ENCODE measurements around the gene CNTN5.

The CNTN5 gene

DNA sequence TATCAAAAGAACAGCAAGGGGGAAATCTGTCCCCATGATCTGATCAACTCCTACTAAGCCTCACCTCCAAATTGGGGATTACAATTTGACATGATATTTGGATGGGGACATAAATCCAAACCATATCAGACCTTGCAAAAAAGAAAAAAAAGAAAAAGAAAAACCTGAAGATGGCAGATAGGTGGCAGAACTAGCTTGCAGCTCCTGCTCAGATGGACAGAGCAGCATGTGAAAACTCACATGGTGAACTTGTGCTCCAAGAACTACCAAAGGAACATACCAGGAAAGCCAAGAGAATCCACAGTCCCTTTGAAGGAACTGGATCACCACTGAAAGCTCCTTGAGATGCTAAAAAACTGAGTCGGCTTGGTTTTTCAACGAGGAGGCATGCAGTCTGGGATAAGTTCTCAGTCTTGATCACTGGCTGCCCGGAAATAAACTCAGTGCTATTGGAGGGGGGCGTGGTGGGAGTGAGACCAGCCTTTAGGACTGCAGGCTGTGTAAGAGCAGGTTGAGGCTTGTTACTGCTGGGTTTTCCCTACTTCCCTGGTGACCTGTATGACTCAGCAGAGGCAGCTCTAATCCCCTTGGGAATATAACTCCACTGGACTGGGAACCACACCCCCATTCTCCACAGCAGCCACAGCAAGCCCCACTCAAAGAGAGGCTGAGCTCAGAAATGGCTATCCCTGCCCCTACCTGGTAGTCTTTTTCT lies 1308.0 kb downstream of the CNTN5 start:
- in situ Hi-C loops (cut with HindIII; ENCODE audit: low pct_ligation_motif_present, low sequenced_read_pairs): no loop called here
- H3K27ac ChIP-seq: no peak overlapping the region
- DNase-seq: no peak
- TF ChIP-seq, protein P1, sequence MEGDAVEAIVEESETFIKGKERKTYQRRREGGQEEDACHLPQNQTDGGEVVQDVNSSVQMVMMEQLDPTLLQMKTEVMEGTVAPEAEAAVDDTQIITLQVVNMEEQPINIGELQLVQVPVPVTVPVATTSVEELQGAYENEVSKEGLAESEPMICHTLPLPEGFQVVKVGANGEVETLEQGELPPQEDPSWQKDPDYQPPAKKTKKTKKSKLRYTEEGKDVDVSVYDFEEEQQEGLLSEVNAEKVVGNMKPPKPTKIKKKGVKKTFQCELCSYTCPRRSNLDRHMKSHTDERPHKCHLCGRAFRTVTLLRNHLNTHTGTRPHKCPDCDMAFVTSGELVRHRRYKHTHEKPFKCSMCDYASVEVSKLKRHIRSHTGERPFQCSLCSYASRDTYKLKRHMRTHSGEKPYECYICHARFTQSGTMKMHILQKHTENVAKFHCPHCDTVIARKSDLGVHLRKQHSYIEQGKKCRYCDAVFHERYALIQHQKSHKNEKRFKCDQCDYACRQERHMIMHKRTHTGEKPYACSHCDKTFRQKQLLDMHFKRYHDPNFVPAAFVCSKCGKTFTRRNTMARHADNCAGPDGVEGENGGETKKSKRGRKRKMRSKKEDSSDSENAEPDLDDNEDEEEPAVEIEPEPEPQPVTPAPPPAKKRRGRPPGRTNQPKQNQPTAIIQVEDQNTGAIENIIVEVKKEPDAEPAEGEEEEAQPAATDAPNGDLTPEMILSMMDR (IDR thresholded peaks at IDR 0.05; ENCODE audit: low read depth, low read length, missing control alignments): no peak
- H3K27me3 ChIP-seq (replicated peaks): no peaks in the 10 kb centered on the region
- H3K36me3 ChIP-seq (replicated peaks): no peaks in the 10 kb centered on the region
- no peak overlapping the region for H3K4me3 ChIP-seq (ENCODE audit: low read depth, low read length)

- H3K36me3 ChIP-seq (replicated peaks): no peaks in the 10 kb centered on the region
- TF ChIP-seq, protein P1 (IDR thresholded peaks at IDR 0.05; ENCODE audit: low read depth, low read length, missing control alignments): no peak
- in situ Hi-C loops (cut with HindIII; ENCODE audit: low pct_ligation_motif_present, low sequenced_read_pairs): no loop called here
- H3K4me3 ChIP-seq (ENCODE audit: low read depth, low read length): no peak overlapping the region
- no peak overlapping the region for H3K27ac ChIP-seq
- DNase-seq: no peak
- no peaks in the 10 kb centered on the region for H3K27me3 ChIP-seq (replicated peaks)
Measured at GRCh38 chr11:100329352-100329751, 1308.6 kb downstream of the CNTN5 start.

- no peak overlapping the region for H3K27ac ChIP-seq
- no peak overlapping the region for H3K4me3 ChIP-seq (ENCODE audit: low read depth, low read length)
- TF ChIP-seq, protein P1 (IDR thresholded peaks at IDR 0.05; ENCODE audit: low read depth, low read length, missing control alignments): no peak
- H3K36me3 ChIP-seq (replicated peaks): no peaks in the 10 kb centered on the region
- in situ Hi-C loops (cut with HindIII; ENCODE audit: low pct_ligation_motif_present, low sequenced_read_pairs): no loop called here
- H3K27me3 ChIP-seq (replicated peaks): no peaks in the 10 kb centered on the region
- DNase-seq: no peak
Measured at GRCh38 chr11:100336873-100337272, 1316.1 kb downstream of the CNTN5 start.

GRCh38 chr11:100338144-100338840 lies 1317.5 kb downstream of the CNTN5 start:
- H3K27ac ChIP-seq: no peak overlapping the region
- no peaks in the 10 kb centered on the region for H3K36me3 ChIP-seq (replicated peaks)
- no peak overlapping the region for H3K4me3 ChIP-seq (ENCODE audit: low read depth, low read length)
- TF ChIP-seq, protein P1 (IDR thresholded peaks at IDR 0.05; ENCODE audit: low read depth, low read length, missing control alignments): no peak
- no peak for DNase-seq
- H3K27me3 ChIP-seq (replicated peaks): no peaks in the 10 kb centered on the region
- in situ Hi-C loops (cut with HindIII; ENCODE audit: low pct_ligation_motif_present, low sequenced_read_pairs): no loop called here

GRCh38 chr11:100340466-100341319 lies 1319.9 kb downstream of the CNTN5 start:
- no peak overlapping the region for H3K27ac ChIP-seq
- TF ChIP-seq, protein P1 (IDR thresholded peaks at IDR 0.05; ENCODE audit: low read depth, low read length, missing control alignments): no peak
- no peaks in the 10 kb centered on the region for H3K27me3 ChIP-seq (replicated peaks)
- no peak for DNase-seq
- in situ Hi-C loops (cut with HindIII; ENCODE audit: low pct_ligation_motif_present, low sequenced_read_pairs): no loop called here
- H3K4me3 ChIP-seq (ENCODE audit: low read depth, low read length): no peak overlapping the region
- no peaks in the 10 kb centered on the region for H3K36me3 ChIP-seq (replicated peaks)
